SKM-1 treated with dmso at 0.1 percent for 144 hours (cell line): Measurements from ENCODE around the gene TIMM44.
"Not testable (repeated sequence)": the region's sequence is repeated elsewhere in the genome, so short reads cannot be mapped to it uniquely, and the experiment has no call there.

Experiments used
- DNase-seq: peaks from one replicate; lab custom pipeline; 2025; ENCODE audit not compliant: unreplicated experiment; lab: John Stamatoyannopoulos, UW

The TIMM44 gene

GRCh38 chr19:7902796-7903243, 40.6 kb downstream of the TIMM44 start:
- DNase-seq, result no peak

- DNase-seq, result no peak
Measured at GRCh38 chr19:7901337-7901736, 42.1 kb downstream of the TIMM44 start.

DNA sequence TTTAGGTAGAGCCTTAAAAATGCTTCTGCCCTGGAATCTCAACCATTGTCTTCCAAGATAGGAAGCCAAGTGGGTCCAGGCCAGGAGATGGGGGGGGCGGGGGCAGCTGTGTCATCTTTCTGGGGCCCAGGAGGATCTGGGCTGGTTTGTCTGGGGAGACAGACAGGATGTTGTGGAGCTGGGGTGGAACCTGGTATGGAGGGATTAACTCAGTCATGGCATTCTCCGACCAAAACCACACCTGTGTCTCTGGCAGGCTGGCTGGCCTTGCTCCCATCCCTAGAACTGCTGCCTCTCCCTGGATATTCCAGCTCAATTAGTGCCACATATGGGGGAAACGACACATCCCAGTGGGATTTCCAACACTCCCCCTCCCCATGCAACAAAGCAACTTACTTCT, 42.5 kb downstream of the TIMM44 start:
- DNase-seq, result no peak

DNA sequence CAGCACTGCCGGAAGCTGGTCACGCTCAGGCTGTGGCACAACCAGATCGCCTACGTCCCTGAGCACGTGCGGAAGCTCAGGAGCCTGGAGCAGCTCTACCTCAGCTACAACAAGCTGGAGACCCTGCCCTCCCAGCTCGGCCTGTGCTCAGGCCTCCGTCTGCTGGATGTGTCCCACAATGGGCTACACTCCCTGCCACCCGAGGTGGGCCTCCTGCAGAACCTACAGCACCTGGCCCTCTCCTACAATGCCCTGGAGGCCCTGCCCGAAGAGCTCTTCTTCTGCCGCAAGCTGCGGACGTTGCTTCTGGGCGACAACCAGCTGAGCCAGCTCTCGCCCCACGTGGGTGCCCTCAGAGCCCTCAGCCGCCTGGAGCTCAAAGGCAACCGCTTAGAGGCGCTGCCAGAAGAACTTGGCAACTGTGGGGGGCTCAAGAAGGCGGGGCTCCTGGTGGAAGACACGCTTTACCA, 43.0 kb downstream of the TIMM44 start:
- DNase-seq, result no peak

DNA sequence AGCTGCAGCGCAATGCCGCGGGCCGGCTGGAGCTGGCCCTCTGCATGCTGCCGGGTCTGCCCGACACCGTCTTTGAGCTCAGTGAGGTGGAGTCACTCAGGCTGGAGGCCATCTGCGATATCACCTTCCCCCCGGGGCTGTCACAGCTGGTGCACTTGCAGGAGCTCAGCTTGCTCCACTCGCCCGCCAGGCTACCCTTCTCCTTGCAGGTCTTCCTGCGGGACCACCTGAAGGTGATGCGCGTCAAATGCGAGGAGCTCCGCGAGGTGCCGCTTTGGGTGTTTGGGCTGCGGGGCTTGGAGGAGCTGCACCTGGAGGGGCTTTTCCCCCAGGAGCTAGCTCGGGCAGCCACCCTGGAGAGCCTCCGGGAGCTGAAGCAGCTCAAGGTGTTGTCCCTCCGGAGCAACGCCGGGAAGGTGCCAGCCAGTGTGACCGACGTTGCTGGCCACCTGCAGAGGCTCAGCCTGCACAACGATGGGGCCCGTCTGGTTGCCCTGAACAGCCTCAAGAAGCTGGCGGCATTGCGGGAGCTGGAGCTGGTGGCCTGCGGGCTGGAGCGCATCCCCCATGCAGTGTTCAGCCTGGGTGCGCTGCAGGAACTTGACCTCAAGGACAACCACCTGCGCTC, 43.6 kb downstream of the TIMM44 start:
- DNase-seq, result no peak

- no peak for DNase-seq
Measured at GRCh38 chr19:7898967-7899366, 44.5 kb downstream of the TIMM44 start.

- DNase-seq, result no peak
Measured at GRCh38 chr19:7897292-7897691, 46.2 kb downstream of the TIMM44 start.

GRCh38 chr19:7895565-7895964, 47.9 kb downstream of the TIMM44 start:
- DNase-seq, result no peak

- DNase-seq, result no peak
Measured at GRCh38 chr19:7894612-7895309, 48.7 kb downstream of the TIMM44 start.

GRCh38 chr19:7893362-7894101, 49.9 kb downstream of the TIMM44 start:
- DNase-seq, result not testable (repeated sequence)

GRCh38 chr19:7888826-7889217, 54.6 kb downstream of the TIMM44 start:
- DNase-seq, result no peak

DNA sequence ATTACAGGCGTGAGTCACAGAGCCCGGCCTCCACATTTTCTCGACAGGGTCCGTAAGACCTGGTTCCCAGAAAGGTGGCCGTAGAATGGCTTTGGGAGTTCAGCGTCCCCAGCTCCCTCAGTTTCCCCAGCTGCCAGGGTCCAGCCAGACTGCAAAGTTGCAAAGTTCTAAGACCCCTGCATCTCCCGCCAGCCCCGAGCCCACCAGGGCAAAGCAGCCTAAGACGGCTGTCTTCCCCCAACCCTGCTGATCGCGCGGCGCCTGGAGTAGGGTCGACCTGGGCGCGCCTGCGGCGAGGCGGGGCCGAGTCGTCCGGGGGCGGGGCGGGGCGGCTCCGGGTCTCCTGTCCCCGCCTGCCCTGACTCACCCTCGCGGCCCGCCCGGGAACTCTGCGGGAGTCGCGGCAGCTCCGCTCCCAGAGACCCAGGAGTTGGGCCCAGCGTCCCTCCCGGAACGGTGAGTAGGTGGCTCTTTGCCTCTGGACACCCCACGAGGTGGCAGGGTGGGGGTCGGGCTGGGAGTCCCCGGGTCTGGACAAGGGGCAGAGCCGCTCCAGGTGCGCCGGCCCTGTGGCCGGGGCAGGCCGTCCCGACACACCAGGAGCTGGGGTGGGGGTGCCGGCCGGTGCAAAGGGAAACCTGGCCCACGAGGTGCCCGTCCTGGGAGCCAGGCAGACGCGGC, 55.2 kb downstream of the TIMM44 start, which contains the start of gene LRRC8E:
Gene LRRC8E (plus strand): TSS at position 366 of the 681 bp plus-strand sequence. CDS start 7,094 bp downstream, outside the sequence.
- no peak for DNase-seq

DNA sequence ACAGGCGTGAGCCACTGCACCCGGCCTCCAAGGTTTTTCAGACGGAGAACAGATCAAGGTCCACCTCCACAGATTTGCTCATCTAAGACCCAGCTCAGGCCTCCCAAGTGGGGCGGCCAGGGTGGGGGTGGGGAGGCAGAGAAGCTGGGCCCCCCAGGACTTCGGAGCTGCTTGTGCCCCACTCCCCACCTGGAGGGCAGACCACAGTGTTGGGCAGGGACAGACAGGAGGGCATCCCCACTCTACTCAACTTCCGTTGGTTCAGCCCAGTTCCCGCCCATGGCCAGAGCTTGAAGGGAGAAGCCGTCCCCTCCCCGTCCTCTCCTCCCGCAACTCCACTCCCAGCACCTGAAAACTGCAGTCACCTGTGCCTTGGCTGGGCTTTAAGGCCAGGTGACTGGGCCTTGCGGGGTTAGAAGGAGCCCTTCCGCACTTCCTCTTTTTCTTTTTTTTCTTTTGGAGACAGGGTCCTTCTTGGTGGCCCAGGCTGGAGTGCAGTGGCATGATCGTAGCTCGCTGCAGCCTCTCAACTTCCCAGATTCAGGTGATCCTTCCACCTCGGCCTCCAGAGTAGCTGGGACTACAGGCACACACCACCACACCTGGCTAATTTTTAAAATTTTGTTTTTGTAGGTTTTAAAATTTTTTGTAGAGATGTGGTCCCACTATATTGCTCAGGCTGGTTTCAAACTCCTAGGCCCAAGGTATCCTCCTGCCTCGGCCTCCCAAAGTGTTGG, 55.9 kb downstream of the TIMM44 start:
- DNase-seq, result no peak

- DNase-seq, result no peak
Measured at GRCh38 chr19:7885818-7886217, 57.6 kb downstream of the TIMM44 start.

DNA sequence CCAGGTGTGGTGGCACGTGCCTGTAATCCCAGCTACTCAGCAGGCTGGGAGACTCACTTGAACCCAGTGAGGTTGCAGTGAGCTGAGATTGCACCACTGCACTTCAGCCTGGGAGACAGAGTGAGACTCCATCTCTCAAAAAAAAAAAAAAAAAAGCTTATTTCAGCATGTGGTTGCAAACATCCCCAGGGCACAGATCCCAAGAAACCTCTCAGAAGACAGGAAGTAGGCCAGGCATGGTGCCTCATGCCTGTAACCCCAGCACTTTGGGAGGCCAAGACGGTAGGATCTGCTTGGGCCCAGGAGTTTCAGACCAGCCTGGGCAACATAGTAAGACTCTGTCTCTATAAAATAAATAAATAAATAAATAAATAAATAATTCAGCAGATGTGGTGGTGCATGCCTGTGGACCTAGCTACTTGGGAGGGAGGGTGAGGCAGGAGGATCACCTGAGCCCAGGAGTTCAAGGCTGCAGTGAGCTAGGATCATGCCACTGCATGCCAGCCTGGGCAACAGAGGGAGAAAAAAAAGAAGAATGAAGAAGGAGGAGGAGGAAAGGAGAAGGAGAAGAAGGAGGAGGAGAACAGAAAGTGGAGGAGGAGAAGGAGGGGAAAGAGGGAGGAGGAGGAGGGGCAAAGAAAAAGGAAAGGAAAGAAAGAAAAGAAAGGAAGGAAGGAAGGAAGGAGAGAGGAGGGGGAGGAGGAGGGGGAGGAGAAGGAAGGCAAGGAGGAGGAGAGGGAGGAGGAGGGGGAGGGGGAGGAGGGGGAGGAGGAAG, 59.5 kb downstream of the TIMM44 start:
- DNase-seq, result no peak

DNA sequence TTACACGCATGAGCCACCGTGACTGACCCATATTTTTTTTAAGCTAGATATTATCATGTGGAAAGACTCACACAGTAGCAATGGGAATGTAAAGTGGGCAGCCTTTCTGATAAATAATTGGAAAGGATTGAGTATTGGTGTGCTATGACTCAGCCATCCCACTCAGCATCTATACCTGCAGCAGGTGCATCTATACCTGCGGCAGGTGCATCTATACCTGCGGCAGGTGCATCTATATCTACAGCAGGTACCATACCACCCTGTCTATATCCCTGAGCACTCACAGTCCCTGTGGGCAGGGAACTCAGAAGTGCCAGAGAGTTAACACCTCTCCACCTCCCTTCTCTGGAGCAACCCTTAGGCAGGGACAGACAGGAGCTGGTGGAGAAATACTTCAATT, 60.4 kb downstream of the TIMM44 start:
- DNase-seq, result no peak

GRCh38 chr19:7881910-7882309, 61.6 kb downstream of the TIMM44 start:
- DNase-seq, result no peak

GRCh38 chr19:7879836-7880235, 63.6 kb downstream of the TIMM44 start:
- DNase-seq, result no peak

DNA sequence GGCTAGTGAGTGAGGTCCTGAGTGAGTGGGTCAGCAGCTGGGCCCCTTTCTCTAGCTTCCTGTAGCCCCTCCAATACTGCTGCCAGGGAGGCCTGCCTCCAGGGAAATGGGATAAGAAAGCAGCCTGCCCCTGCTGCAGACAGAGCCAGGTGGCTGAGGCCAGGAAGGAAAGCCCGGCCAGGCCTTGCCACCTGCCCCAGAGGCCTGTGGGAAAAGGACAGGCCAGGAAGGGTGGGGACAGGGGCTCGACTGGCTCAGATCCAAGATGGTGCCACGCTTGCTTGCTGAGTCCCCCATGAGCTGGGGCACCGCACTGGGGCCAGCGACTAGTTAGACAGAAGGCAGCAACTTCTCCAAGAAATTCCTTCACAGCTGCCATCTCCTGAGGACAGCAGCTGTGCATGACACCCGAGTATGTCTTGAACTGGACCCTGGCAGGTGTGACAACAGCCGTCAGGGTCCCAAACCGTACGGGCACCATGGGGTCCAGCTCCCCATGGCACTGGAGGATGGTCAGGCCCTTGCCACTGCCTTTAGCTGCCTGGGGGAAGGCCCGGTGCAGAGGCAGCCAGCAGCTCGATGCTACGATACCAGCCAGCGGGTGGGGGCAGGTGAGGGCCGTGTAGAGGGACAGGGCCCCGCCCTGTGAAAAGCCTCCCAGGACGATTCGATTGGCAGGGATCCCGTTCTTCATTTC, 64.2 kb downstream of the TIMM44 start:
- DNase-seq, result no peak
